ENCODE results near the gene CD74. TPM values are rescaled to one million over a fixed set of nuclear protein-coding genes. Genes with fewer than 3 reads are reported as not detected.

The CD74 gene
- total and polyA plus RNA-seq, 2 of the 13 experiments (the other 11 are each of a cell fraction or from before 2014, with no cell fraction given): 34.1 to 84.4 TPM

GRCh38 chr5:150357326-150358260, 55.1 kb downstream of the CD74 start, which contains the start of gene TCOF1 (continued):
- TF ChIP-seq E2F2 (CRISPR knock-in tag; IDR thresholded peaks at IDR 0.05; ENCODE audit: borderline replicate concordance) (0 out of 2 replicates have a peak, but pooled peaks have one; percentile 59), BATF2 (CRISPR knock-in tag; IDR thresholded peaks at IDR 0.05) (peak; percentile 44; the same call in 1 of the 2 replicates), ZNF598 (CRISPR knock-in tag; IDR thresholded peaks at IDR 0.05; ENCODE audit: borderline replicate concordance) (no peak), ARHGAP35 (CRISPR knock-in tag; IDR thresholded peaks at IDR 0.05; ENCODE audit: borderline replicate concordance) (no peak), ATF6 (CRISPR knock-in tag; conservative IDR thresholded peaks at IDR 0.05) (no peak), ZNF251 (CRISPR knock-in tag; IDR thresholded peaks at IDR 0.05) (no peak), ZNF350 (CRISPR knock-in tag; IDR thresholded peaks at IDR 0.05; ENCODE audit: borderline replicate concordance, low read depth) (no peak; the same call in 1 of the 2 replicates), ZNF564 (CRISPR knock-in tag; IDR thresholded peaks at IDR 0.05) (peak; percentile 23; the same call in 1 of the 2 replicates), SIX4 (CRISPR knock-in tag; IDR thresholded peaks at IDR 0.05) (no peak), ATM (IDR thresholded peaks at IDR 0.05; ENCODE audit: borderline replicate concordance) (no peak), PAX8 (CRISPR knock-in tag; IDR thresholded peaks at IDR 0.05; ENCODE audit: borderline replicate concordance) (no peak), KMT2B (CRISPR knock-in tag; IDR thresholded peaks at IDR 0.05) (peak; percentile 54; the same call in 1 of the 2 replicates), YY1 (IDR thresholded peaks at IDR 0.05; ENCODE audit: insufficient read depth, insufficient replicate concordance, low read depth, low read length) (peak; percentile 67), NFIB (CRISPR knock-in tag; IDR thresholded peaks at IDR 0.05; ENCODE audit: borderline replicate concordance) (no peak), ATF5 (CRISPR knock-in tag; IDR thresholded peaks at IDR 0.05; ENCODE audit: low read depth) (no peak), U2AF2 (IDR thresholded peaks at IDR 0.05; ENCODE audit: low read depth, low read length) (no peak), ISX (CRISPR knock-in tag; conservative IDR thresholded peaks at IDR 0.05) (no peak), ZNF577 (CRISPR knock-in tag; IDR thresholded peaks at IDR 0.05; ENCODE audit: borderline replicate concordance, low read depth) (no peak), GMEB1 (CRISPR knock-in tag; IDR thresholded peaks at IDR 0.05; ENCODE audit: borderline replicate concordance) (peak; percentile 72), ZNF747 (CRISPR knock-in tag; IDR thresholded peaks at IDR 0.05; ENCODE audit: borderline replicate concordance) (no peak), KDM5A (IDR thresholded peaks at IDR 0.05; ENCODE audit: borderline replicate concordance, low read length) (peak; percentile 56; the same call in 1 of the 2 replicates), MTA1 (CRISPR knock-in tag; IDR thresholded peaks at IDR 0.05; ENCODE audit: borderline replicate concordance) (no peak)

All from HepG2 (cell line).